Sigmoid colon (tissue), 7 donors: ENCODE results near the gene PCGF3. TPM values are rescaled to one million over a fixed set of nuclear protein-coding genes. Genes with fewer than 3 reads are reported as not detected.

Experiments
- DNase-seq: peaks from one replicate; pipeline ENCODE4 v3.0.0-alpha.2; 2019
- H3K27ac ChIP-seq, 4 donors: fragments of 200-600 bp; sonication (generic); one replicate each; pipeline ENCODE4 v1.5.1; 2016 to 2019; ENCODE audit warnings: mild to moderate bottlenecking in 1 of 4
- H3K27me3 ChIP-seq, 3 donors: fragments of 200-600 bp; sonication (generic); one replicate each; pipeline ENCODE4 v1.5.1; 2019; ENCODE audit warnings: mild to moderate bottlenecking in 1 of 3
- H3K36me3 ChIP-seq, 4 donors: fragments of 200-600 bp; sonication (generic); one replicate each; pipeline ENCODE4 v1.5.1; 2016 to 2019
- H3K4me1 ChIP-seq, 4 donors: fragments of 200-600 bp; sonication (generic); one replicate each; pipeline ENCODE4 v1.5.1; 2017 to 2019
- H3K4me3 ChIP-seq, 4 donors: fragments of 200-600 bp; sonication (generic); one replicate each; pipeline ENCODE4 v1.5.1; 2017 to 2019; ENCODE audit warnings: mild to moderate bottlenecking in 2 of 4, moderate library complexity in 1 of 4
- H3K9me3 ChIP-seq, 4 donors: fragments of 200-600 bp in 3 of 4; sonication (generic) in 3 of 4; one replicate each; pipeline versions ENCODE4 v1.5.1 to v1.6.1; 2013 to 2019
- EP300 ChIP-seq, 4 donors: sonication (generic); formaldehyde crosslinking; IDR thresholded peaks; one replicate each; pipeline ENCODE4 v1.6.1; 2017; ENCODE audit warnings: antibody characterized with exemption in 4 of 4
- POLR2A ChIP-seq, 2 donors: fragments of 450-650 bp; IDR thresholded peaks; one replicate each; pipeline ENCODE4 v1.6.1; 2016; ENCODE audit warnings: antibody characterized with exemption in 2 of 2, mild to moderate bottlenecking in 2 of 2, moderate library complexity in 2 of 2
- POLR2AphosphoS5 ChIP-seq, 4 donors: sonication (generic); formaldehyde crosslinking; IDR thresholded peaks; one replicate each; pipeline ENCODE4 v1.6.1; 2017; ENCODE audit warnings: antibody characterized with exemption in 4 of 4
- WGBS, 2 donors: extraction: QIAGEN DNeasy Blood & Tissue Kit; methylation state at CpG; one replicate each; pipeline ENCODE4 v1.1.7; 2013; 5-methylcytosine and 5-hydroxymethylcytosine counted together
- intact Hi-C: fragments of 100-400 bp; cut with DNase I; formaldehyde crosslinking; loops from one replicate; pipeline ENCODE4 v1.15.1; 2023
- polyA plus RNA-seq, 3 donors: library from polyadenylated mRNA; stranded (reverse); fragments of 200-250 nt; gene quantifications; one replicate each; pipeline ENCODE4 v1.2.3, GENCODE V29; 2013
- total RNA-seq, 4 donors: library from RNA; depleted of rRNA; stranded (reverse); fragments of >200 nt; gene quantifications; one replicate each; pipeline ENCODE4 v1.1.0, GENCODE V29; 2016
- TF ChIP-seq, protein P1 (sequence below), 4 experiments: fragments of 450-650 bp in 3 of 4; fragments of 200-600 bp in 1 of 4; IDR thresholded peaks; one replicate each; pipeline ENCODE4 v1.5.1; 2016 to 2019; ENCODE audit warnings: antibody characterized with exemption in 4 of 4, mild to moderate bottlenecking in 3 of 4, moderate library complexity in 2 of 4
- donor health status: healthy with polysubstance abuse.
- donor health status: Bipolar disorder and iron deficiency.
- donor health status: healthy.

PCGF3 gene
- total and polyA plus RNA-seq, 7 donors, result 15.6 to 60.1 (median 29.8) TPM

DNA sequence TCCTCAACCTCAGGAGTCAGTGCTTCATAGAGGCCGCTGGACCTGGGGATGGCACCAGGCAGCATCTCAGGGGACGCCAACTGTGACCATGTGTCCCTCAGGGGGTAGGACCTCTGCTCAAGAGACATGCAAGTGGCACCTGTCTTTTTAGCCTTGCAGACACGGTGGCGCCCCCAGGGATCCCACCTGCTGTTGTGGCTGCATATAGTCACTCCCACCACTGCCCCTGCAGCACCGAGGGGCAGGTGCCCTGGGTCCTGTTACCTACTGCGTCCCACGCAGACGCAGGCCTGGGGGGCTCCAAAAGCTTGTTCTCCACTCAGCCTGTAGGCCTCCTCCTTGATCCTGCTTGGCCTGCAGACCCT lies 28.8 kb upstream of the PCGF3 start:
- H3K9me3 ChIP-seq, result no peaks in the 10 kb centered on the region
- peaks cover 0 to 38% (median 28%) of the 10 kb centered on the region in 4 donors for H3K4me1 ChIP-seq
- 75 to 89% methylated on average over 8 of the region's 8 CpGs for WGBS, 2 donors
- intact Hi-C loops, result loop anchor here (10.0 kb wide), 2 partner anchors 182 to 258 kb away; partner anchors contain the start of genes GAK, PIGG, TMEM175 and ZNF721
- H3K27ac ChIP-seq, result no peak overlapping the region
- no peak for TF ChIP-seq POLR2A (IDR thresholded peaks at IDR 0.05)
- TF ChIP-seq, protein P1, sequence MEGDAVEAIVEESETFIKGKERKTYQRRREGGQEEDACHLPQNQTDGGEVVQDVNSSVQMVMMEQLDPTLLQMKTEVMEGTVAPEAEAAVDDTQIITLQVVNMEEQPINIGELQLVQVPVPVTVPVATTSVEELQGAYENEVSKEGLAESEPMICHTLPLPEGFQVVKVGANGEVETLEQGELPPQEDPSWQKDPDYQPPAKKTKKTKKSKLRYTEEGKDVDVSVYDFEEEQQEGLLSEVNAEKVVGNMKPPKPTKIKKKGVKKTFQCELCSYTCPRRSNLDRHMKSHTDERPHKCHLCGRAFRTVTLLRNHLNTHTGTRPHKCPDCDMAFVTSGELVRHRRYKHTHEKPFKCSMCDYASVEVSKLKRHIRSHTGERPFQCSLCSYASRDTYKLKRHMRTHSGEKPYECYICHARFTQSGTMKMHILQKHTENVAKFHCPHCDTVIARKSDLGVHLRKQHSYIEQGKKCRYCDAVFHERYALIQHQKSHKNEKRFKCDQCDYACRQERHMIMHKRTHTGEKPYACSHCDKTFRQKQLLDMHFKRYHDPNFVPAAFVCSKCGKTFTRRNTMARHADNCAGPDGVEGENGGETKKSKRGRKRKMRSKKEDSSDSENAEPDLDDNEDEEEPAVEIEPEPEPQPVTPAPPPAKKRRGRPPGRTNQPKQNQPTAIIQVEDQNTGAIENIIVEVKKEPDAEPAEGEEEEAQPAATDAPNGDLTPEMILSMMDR (IDR thresholded peaks at IDR 0.05), result no peak
- no peak for TF ChIP-seq EP300 (IDR thresholded peaks at IDR 0.05)
- no peak for TF ChIP-seq POLR2AphosphoS5 (IDR thresholded peaks at IDR 0.05)
- H3K36me3 ChIP-seq, result peaks cover 0 to 12% (median 5%) of the 10 kb centered on the region in 4 donors
- peaks cover 8 to 35% (median 28%) of the 10 kb centered on the region in 3 donors for H3K27me3 ChIP-seq
- DNase-seq, result no peak
- no peak overlapping the region for H3K4me3 ChIP-seq

DNA sequence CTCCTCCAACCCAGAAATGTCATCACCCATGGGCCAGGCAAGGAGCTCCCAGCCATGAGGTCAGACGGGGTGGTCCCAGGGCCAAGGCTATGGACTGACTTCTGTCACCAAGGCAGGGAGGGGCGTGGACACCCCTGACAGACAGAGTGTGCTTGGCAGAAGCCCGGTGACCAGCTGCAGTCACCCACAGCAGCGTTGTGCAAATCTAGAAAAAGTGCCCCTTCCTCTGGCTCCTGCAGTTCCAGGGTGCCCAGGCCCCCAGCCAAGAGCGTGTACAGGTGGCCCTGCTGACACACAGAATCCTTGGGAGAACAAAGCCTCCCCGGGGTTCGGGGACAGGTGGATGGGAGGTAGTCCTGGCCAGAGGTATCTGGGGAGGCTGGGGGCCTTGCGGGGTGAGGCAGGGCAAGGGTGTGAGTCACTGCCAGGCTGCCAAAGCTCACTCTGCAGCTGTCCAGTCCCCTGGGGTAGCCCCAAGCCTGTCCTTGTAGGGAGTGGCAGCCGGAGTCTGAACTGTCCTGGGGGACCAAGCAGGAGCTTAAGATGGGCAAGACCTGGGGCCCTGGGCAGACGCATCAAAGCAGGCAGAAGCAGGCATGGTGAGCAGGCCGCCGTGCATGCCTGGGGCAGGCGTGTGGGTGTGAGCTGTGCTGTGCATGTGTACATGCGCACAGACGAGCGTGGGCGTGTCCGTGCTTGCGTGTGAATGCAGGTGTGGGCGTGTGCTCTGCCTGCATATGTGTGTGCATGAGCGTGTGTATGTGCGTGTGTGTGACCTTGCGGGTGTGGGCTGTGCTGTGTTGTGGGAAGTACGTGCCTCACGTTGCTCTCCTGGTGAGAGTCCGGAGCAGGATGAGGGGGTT lies 28.0 kb upstream of the PCGF3 start:
- no peak overlapping the region for H3K27ac ChIP-seq
- TF ChIP-seq EP300 (IDR thresholded peaks at IDR 0.05) (no peak), POLR2AphosphoS5 (IDR thresholded peaks at IDR 0.05) (no peak)
- intact Hi-C loops, result loop anchor here (10.0 kb wide), 2 partner anchors 183 to 257 kb away; partner anchors contain the start of genes GAK, PIGG, TMEM175 and ZNF721
- 25 to 68% methylated on average over 26 of the region's 26 CpGs for WGBS, 2 donors
- H3K4me1 ChIP-seq, result peaks cover 0 to 38% (median 27%) of the 10 kb centered on the region in 4 donors
- peaks cover 8 to 43% (median 33%) of the 10 kb centered on the region in 3 donors for H3K27me3 ChIP-seq
- no peak overlapping the region for H3K4me3 ChIP-seq
- no peaks in the 10 kb centered on the region for H3K9me3 ChIP-seq
- peaks cover 0 to 3% (median 0%) of the 10 kb centered on the region in 4 donors for H3K36me3 ChIP-seq
- no peak for DNase-seq

DNA sequence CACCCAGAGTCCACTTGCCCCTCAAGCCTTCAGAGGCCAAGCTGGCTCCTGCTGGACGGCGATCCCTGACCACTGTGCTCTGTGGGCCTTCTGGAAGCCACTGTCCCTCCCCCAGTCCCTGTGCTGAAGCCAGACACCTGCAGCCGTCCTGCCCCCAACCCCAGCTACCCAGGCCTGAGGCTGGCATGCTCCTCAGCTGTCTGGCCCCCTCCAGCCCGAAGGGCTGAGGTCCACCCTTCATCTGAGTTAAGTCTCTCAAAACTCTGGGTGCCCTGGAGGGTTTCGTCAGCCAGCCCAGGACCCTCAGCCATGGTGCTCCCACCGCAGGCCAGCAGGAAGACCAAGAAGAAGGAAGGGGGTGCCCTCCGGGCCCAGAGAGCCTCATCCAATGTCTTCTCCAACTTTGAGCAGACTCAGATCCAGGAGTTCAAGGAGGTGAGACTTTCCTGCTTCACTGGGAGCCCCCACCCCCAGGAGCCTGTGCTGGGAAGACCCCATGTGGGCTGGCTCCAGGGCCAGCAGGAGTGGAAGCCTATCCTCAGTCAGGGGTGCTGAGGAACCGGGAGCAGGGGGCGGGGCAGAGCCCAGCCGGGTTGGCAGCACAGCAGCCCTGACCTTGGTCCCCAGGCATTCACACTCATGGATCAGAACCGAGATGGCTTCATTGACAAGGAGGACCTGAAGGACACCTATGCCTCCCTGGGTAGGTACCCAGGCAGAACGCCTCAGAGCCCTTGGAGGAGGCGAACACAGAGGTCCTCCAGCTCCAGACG lies 27.1 kb upstream of the PCGF3 start:
- intact Hi-C loops, result loop anchor here (10.0 kb wide), 2 partner anchors 184 to 256 kb away; partner anchors contain the start of genes GAK, PIGG, TMEM175 and ZNF721
- WGBS, 2 donors, result 49 to 78% methylated on average over 14 of the region's 14 CpGs

DNA sequence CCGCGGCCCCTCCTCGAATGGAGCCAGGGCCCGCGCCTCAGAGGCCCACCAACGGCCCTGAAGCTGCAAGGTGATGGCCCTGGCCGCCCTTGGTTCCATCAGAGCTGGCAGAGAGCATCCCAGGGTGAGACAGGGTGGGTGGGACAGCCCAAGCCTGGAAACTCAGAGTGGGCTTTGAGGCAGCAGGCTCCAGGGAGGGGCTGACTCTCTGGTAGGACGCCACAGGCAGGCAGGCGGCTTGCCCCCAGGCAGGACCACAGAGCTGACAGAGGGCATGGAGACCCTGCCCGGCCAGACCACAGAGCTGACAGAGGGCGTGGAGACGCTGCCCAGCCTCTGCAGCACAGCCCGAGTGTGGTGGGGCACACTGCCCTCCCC lies 26.5 kb upstream of the PCGF3 start:
- H3K36me3 ChIP-seq, result no peaks in the 10 kb centered on the region
- WGBS, 2 donors, result 79 to 89% methylated on average over 13 of the region's 13 CpGs
- H3K27me3 ChIP-seq, result peaks cover 8 to 55% (median 33%) of the 10 kb centered on the region in 3 donors
- no peak overlapping the region for H3K27ac ChIP-seq
- intact Hi-C loops, result loop anchor here (10.0 kb wide), 2 partner anchors 184 to 256 kb away; partner anchors contain the start of genes GAK, PIGG, TMEM175 and ZNF721
- no peaks in the 10 kb centered on the region for H3K9me3 ChIP-seq
- H3K4me3 ChIP-seq, result no peak overlapping the region
- TF ChIP-seq POLR2AphosphoS5 (IDR thresholded peaks at IDR 0.05) (no peak), POLR2A (IDR thresholded peaks at IDR 0.05) (no peak), EP300 (IDR thresholded peaks at IDR 0.05) (no peak)
- TF ChIP-seq, protein P1 (IDR thresholded peaks at IDR 0.05), result no peak
- H3K4me1 ChIP-seq, result peaks cover 0 to 31% (median 18%) of the 10 kb centered on the region in 4 donors
- DNase-seq, result no peak

More for the DNA sequence above, 27.1 kb upstream of the PCGF3 start:
- DNase-seq, result no peak
- Histone ChIP-seq H3K9me3 (no peaks in the 10 kb centered on the region), H3K4me3 (no peak overlapping the region), H3K36me3 (no peaks in the 10 kb centered on the region), H3K4me1 (peaks cover 0 to 29% (median 19%) of the 10 kb centered on the region in 4 donors), H3K27me3 (peaks cover 8 to 51% (median 33%) of the 10 kb centered on the region in 3 donors), H3K27ac (no peak overlapping the region)
- TF ChIP-seq POLR2A (IDR thresholded peaks at IDR 0.05) (no peak), EP300 (IDR thresholded peaks at IDR 0.05) (no peak), POLR2AphosphoS5 (IDR thresholded peaks at IDR 0.05) (no peak)
- TF ChIP-seq, protein P1 (IDR thresholded peaks at IDR 0.05), result no peak
